ENCODE data around the gene NEDD8. TPM values are rescaled to one million over a fixed set of nuclear protein-coding genes. Genes with fewer than 3 reads are reported as not detected.
A peak's percentile ranks its signal among the peaks of the same experiment; 100 is the strongest.

Gene NEDD8
- total and polyA plus RNA-seq, 2 experiments from 2014 or later = 264 to 492 TPM

DNA sequence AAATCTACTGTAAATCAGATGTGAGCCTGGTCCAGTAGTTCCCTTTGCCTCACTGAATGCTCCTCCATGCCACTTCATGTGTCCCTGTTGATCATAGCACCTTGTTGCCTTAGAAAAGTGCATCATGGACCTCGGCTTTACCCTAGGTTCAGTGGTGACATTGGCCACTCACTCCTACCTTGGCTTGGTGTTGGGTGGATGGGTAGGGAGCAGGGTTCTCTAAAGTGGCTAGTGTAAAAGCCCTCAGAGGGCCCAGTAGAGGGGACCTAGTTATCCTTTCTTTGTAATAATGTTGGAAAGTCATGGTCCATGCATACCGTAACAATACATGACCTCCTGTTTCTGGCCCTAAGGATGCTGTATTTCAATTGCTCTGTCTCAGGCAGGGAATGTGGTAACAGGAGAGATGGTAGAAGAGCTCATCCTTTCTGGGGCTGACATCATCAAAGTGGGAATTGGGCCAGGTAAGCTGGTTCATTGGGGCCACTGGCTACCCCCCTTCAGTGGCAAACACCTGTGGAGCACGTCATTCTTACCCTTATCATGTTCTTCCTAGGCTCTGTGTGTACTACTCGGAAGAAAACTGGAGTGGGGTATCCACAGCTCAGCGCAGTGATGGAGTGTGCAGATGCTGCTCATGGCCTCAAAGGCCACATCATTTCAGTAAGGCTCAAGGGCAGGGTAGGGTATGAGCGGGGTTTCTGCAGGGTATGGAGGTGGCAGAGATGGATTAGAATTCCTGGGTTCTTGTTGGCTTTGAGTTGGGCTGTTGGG is 4.7 kb upstream of the NEDD8 start:
- H3K27me3 ChIP-seq = no peaks in the 10 kb centered on the region
- no peak overlapping the region for H3K4me3 ChIP-seq
- peaks cover 23% of the 10 kb centered on the region for H3K36me3 ChIP-seq
- H3K27ac ChIP-seq = no peak overlapping the region
- peaks cover 7% of the 10 kb centered on the region for H3K4me1 ChIP-seq (ENCODE audit: low read depth)
- TF ChIP-seq, protein P1, sequence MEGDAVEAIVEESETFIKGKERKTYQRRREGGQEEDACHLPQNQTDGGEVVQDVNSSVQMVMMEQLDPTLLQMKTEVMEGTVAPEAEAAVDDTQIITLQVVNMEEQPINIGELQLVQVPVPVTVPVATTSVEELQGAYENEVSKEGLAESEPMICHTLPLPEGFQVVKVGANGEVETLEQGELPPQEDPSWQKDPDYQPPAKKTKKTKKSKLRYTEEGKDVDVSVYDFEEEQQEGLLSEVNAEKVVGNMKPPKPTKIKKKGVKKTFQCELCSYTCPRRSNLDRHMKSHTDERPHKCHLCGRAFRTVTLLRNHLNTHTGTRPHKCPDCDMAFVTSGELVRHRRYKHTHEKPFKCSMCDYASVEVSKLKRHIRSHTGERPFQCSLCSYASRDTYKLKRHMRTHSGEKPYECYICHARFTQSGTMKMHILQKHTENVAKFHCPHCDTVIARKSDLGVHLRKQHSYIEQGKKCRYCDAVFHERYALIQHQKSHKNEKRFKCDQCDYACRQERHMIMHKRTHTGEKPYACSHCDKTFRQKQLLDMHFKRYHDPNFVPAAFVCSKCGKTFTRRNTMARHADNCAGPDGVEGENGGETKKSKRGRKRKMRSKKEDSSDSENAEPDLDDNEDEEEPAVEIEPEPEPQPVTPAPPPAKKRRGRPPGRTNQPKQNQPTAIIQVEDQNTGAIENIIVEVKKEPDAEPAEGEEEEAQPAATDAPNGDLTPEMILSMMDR (IDR thresholded peaks at IDR 0.05; ENCODE audit: low read depth, low read length) = no peak
- no peaks in the 10 kb centered on the region for H3K9me3 ChIP-seq (ENCODE audit: low read depth)
- no peak for DNase-seq (ENCODE audit: low read depth in 1 of 2, low spot score in 1 of 2)

DNA sequence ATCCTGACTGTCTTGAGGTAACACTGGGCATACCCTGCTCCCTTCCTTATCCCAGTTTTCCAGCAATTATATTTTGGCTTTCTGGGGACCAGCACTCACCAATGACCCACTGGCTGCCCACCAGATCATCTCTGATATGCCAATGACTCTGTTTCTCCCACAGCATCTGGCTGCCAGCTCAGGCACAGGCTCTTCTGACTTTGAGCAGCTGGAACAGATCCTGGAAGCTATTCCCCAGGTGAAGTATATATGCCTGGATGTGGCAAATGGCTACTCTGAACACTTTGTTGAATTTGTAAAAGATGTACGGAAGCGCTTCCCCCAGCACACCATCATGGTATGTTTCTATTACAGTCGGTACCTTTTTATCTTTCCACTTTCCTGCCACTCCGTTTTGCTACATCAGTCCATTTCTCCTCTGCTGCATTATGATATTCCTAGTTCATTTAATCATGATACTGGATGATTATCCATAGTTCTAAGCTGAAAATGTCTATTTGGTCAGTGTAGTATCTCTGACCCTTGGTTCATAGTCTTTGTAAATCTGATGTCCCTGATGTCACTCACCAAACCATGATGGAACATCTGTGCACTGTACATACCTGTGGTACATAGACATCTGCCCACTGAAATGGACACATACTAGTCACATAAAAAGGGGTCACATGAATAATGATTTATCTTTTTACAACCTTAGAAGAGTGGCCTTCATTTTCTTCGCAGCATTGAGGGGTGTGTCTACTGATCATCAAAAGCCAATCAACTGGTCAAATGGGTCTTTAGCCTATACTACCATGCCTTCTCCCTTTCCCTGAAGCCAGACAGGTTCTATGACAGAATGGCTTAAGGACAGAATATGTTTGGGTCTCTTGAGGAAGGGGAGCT is 3.9 kb upstream of the NEDD8 start:
- peaks cover 23% of the 10 kb centered on the region for H3K36me3 ChIP-seq
- no peaks in the 10 kb centered on the region for H3K27me3 ChIP-seq

DNA sequence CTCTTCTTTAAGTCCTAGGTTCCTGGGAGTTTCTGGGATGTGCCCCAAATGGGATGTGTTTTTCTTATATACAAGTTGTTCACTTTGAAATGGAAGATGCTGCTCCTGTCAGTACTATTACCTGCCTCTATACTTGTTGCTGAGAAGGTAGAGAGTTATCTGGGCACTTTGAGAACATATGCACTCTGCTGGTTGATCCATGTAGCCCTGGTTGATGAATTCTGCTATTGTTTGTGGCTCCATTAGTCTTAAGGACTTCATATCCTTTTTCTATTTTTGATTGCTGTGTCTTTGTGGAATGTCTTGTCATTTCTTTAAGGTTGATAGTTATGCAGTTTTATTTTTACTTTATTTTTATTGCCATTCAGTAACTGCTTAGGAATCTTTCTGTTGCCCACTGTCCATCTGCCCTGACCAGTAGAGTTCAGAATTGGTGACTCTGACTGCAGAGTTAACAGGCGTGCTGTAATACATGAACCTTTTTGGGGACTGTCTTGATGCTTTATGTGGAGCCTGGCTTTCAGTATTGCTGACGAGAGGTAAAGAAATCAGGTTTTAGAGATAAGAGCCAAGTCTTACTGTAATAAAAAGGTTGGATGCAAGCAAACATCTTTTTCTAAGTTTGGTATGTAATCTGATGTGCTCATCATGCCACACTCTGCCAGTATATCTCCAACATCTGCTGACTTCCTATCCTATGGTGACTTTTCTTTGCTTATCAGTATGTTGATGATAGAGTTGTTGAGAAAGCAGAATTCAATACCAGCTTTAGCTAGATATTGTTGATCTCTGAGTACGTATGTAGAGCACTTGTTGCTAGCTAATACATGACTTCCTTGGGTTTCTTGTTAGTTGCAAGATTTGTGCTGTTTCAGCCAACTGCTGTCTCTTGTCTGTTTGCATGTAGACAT is 2.2 kb upstream of the NEDD8 start:
- H3K4me3 ChIP-seq = no peak overlapping the region
- H3K9me3 ChIP-seq (ENCODE audit: low read depth) = no peaks in the 10 kb centered on the region
- H3K4me1 ChIP-seq (ENCODE audit: low read depth) = peaks cover 7% of the 10 kb centered on the region
- H3K27ac ChIP-seq = no peak overlapping the region
- TF ChIP-seq, protein P1 (IDR thresholded peaks at IDR 0.05; ENCODE audit: low read depth, low read length) = no peak
- no peak for DNase-seq (ENCODE audit: low read depth in 1 of 2, low spot score in 1 of 2)
- H3K36me3 ChIP-seq = peaks cover 22% of the 10 kb centered on the region
- no peaks in the 10 kb centered on the region for H3K27me3 ChIP-seq

More for the DNA sequence above, 3.9 kb upstream of the NEDD8 start:
- H3K4me3 ChIP-seq = no peak overlapping the region
- DNase-seq (ENCODE audit: low read depth in 1 of 2, low spot score in 1 of 2) = no peak
- H3K4me1 ChIP-seq (ENCODE audit: low read depth) = peaks cover 7% of the 10 kb centered on the region
- TF ChIP-seq, protein P1 (IDR thresholded peaks at IDR 0.05; ENCODE audit: low read depth, low read length) = no peak
- no peak overlapping the region for H3K27ac ChIP-seq
- H3K9me3 ChIP-seq (ENCODE audit: low read depth) = no peaks in the 10 kb centered on the region

DNA sequence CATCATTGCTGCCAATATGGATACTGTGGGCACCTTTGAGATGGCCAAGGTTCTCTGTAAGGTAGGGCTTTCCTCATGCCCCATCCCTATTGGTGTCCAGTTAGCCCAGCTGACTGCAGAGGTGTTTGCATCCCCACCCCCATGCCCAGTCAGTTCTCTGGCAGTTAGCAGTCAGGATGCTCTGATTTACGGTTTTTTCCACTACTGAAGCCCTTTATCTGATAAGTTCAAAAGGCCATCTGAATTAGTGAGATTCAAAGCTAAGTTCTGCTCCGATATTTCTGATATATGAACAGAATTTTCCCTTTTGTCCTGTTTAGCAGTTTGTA is 1.3 kb upstream of the NEDD8 start:
- Histone ChIP-seq H3K9me3 (ENCODE audit: low read depth) (no peaks in the 10 kb centered on the region), H3K4me3 (peak overlapping the region; percentile 93), H3K27ac (no peak overlapping the region), H3K27me3 (no peaks in the 10 kb centered on the region), H3K4me1 (ENCODE audit: low read depth) (peaks cover 7% of the 10 kb centered on the region), H3K36me3 (peaks cover 16% of the 10 kb centered on the region)
- no peak for DNase-seq (ENCODE audit: low read depth in 1 of 2, low spot score in 1 of 2)
- TF ChIP-seq, protein P1 (IDR thresholded peaks at IDR 0.05; ENCODE audit: low read depth, low read length) = no peak
